NCI-H1417 (cell line): Measurements from ENCODE around the gene JADE1.

Experiments
- DNase-seq, 3 experiments: peaks; one replicate each; lab custom pipeline; 2025; lab: John Stamatoyannopoulos, UW

Gene JADE1

GRCh38 chr4:128841402-128841801 is 31.9 kb downstream of the JADE1 start:
- DNase-seq = no peak

GRCh38 chr4:128844931-128845330 is 35.4 kb downstream of the JADE1 start:
- DNase-seq = no peak

- peak; percentile 19 to 80 (median 49) for DNase-seq
These were observed 36.6 kb downstream of the JADE1 start for GRCh38 chr4:128846063-128846462.

DNA sequence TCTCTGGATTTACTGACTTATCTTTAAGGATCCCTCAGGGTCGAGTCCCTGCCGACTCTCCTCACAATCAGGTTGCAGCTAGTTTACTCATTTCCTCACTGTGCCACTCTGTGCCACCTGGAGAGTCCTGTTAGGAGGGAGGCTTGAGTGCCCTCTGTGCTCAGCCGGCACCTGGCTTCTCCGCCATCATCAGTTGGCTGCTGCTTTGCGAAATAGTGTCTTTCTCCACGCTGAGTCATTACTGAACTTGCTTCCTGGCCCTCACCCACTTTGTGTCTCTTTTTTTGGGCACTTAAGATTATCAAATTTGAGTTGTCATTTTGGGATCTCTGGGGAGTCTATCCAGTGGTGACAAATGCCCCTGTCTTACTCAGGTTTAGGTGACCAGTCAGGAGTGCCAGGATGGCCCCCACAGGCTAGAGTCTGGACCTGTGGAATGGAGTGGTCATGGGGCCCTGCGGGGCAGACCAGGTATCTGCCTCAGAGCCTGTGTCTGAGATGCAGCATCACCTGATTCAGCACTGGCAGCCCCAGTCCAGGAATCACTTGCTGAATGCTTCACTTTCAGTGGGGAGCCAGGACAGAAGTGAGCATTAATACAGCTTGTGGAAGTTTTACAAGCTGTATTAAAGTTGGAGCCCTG is 37.7 kb downstream of the JADE1 start:
- DNase-seq = peak; percentile 39 to 89 (median 78)

GRCh38 chr4:128848461-128848860 is 39.0 kb downstream of the JADE1 start:
- DNase-seq = peak in 1 of 3 experiments; percentile 12

GRCh38 chr4:128850252-128850651 is 40.8 kb downstream of the JADE1 start:
- DNase-seq = no peak

DNA sequence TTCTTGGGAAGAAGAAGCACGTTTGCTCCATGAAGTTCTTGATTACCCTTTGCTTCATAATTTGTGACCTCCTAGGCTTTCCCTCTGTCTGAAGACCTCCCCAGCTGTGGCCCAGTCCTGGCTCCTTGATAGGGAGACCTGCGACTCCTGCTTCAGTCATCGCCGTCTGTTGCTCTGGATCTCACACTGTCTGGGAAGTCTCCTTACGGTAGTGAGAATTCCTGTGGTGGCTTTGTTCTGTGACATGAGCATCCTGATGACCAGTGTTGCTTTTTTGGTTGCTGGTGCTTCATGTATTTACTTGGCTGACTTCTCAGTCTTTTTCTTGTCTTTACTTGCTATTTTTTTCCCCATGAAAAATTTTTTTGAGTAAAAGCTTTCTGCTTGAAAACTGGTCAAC is 44.2 kb downstream of the JADE1 start:
- DNase-seq = no peak

DNA sequence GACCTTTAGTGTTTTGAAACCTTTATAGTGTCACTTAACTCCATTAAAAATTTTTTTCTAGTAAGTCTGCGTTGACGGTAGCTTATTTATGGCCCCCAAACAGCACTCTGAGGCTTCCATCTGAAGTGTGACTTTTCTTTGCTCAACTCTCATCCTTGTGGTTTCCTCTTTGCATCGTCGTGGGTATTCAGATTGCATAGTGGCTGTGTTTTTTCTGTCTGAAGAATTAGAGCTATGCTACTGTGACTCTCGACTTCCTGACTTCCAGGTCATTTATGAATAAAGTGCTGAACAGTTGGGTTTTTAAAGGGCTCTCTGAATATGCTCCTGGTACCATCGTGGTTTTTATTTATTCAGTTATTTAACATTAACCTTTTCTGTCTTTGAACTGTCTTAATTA is 44.9 kb downstream of the JADE1 start:
- DNase-seq = no peak

GRCh38 chr4:128855621-128856020 is 46.1 kb downstream of the JADE1 start:
- DNase-seq = no peak

GRCh38 chr4:128856246-128856645 is 46.7 kb downstream of the JADE1 start:
- DNase-seq = no peak

- no peak for DNase-seq
These were observed 49.6 kb downstream of the JADE1 start for GRCh38 chr4:128858879-128859671.

DNA sequence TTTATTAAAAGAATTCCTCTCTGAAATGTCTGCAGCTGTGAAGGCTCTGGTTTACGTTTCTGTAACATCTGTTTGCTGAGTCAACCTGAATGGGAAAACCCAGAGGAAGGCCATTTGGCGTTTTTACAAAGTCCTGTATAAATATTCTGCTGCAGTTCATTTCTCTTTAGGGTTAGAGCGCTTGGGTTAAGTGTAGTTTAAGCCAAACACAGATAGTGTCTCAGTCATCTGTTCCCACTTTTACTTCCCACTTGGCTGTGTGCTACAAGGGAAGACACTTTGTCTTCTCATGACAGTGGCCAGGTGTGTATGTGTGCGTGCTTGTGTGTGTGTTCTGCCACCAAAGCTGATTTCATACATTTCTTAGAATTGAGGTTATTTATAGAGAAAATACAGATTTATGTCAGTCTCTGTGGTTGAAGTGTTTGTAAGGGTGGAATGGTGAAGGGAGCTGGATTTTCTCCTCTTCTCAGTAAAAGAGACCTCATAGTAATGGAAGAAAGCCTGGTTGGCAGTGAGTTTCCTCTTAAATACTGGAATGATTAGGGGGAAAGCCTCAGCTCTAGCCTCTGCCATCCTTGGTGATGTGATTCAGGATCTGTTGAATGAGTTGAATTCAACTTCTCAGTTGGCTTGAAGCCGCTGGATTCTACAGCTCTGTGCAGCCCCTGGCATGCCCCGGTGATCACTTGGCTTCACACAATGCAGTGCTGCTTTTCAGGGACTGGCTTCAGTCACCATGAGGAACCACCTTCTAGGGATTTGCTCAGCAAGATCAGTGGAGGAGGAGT is 50.6 kb downstream of the JADE1 start:
- DNase-seq = no peak

DNA sequence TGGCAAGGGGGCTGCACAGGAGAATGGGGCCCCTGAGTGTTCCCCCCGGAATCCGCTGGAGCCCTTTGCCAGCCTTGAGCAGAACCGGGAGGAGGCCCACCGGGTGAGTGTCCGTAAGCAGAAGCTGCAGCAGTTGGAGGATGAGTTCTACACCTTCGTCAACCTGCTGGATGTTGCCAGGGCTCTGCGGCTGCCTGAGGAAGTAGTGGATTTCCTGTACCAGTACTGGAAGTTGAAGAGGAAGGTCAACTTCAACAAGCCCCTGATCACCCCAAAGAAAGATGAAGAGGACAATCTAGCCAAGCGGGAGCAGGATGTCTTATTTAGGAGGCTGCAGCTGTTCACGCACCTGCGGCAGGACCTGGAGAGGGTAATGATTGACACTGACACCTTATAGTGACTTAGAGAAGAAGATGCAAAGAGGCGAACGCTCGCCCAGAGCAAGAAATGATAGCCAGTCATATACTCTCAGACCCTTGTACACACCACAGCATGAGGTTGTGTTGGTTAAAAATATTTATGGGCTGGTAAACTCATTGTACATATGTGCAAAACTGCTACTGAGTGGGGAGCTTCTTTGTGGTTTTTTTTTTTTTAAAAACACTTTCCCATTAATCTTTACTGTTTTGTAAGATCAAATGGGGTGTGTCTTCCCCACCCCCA is 52.5 kb downstream of the JADE1 start:
- DNase-seq = no peak

- no peak for DNase-seq
These were observed 53.3 kb downstream of the JADE1 start for GRCh38 chr4:128862608-128863311.

GRCh38 chr4:128863312-128864075 is 54.0 kb downstream of the JADE1 start:
- DNase-seq = peak; percentile 65 to 89 (median 74)

DNA sequence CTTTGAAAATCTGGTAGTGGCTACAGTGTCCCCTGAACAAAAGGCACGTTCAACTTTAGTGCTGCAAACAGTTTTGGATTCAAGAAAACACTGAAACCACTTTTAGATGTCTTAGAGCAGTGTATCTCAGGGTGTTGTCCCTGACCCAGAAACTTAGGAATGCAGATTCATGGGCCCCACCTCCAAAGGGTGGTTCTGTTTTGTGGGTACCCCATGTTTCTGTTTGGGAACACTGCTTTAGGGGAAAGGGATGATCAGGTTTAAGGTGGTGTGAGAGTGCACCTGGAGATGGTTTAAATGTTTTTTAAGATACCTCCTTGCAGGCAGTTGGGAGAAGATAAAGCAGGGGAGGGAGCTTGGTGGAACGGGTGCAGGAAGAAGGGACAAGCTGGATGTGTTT is 55.6 kb downstream of the JADE1 start:
- no peak for DNase-seq

DNA sequence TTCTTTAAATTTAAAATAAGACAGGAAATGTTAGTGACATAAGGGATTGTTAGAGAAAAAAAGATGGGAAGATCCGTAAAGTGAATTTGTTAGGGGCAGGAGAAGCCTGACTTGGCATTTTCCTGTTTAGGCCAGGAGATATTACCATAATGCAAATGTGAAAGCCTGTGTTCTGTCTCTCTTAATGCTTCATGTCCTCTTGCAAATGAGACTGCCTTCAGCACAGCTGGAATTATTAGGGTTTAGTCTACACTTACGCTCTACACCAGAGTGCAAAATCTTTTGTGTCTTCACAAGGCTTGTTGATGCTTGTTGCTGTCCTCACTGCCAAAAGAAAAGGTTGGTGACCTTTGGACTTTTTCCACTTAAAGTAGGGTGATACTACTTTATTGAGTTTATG is 56.8 kb downstream of the JADE1 start:
- DNase-seq = no peak

GRCh38 chr4:128866691-128867090 is 57.2 kb downstream of the JADE1 start:
- DNase-seq = no peak

GRCh38 chr4:128868758-128869157 is 59.3 kb downstream of the JADE1 start:
- DNase-seq = no peak

DNA sequence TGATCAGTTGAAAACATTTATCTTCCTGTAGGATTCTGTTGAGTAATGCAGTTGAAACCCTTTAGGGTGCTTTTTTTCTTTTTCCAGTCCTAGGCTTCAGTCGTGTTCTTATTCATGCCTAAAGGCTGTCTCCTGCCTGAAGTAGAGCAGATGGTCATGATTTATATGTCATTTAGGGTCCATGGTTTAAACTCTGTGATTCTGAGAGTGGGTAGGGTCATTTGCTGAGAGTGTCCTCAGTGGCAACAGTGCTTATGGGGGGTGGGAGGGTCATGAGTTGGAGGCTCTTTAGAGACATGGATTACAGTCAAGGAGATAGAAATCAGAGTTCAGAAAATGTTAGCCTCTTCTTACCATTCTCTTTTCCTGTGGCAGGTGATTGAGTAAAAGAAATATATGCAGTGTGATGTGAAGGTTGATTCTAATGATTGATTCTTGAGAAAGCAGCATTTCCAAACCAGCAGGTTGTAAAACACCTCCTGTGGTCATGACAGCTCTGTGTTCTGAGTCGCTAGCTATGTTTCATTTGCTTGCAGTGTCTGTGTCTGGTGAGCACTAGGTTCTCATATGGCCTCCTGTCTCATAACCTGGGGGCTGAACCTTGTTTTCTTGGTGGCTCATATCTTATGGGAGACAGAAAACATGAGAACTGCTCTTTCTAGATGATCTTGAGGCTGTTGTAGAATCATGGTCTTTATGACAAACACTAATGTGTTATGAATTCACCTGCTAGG is 60.4 kb downstream of the JADE1 start:
- no peak for DNase-seq
